Measurements from ENCODE around the gene SYNE4. TPM values are rescaled to one million over a fixed set of nuclear protein-coding genes. Genes with fewer than 3 reads are reported as not detected.

SYNE4 gene
- polyA plus RNA-seq, 1 of the 3 experiments (the other 2 are of a cell fraction): 0.48 TPM

GRCh38 chr19:36003284-36003683, 5.3 kb downstream of the SYNE4 start:
- H3K9me3 ChIP-seq: no peaks in the 10 kb centered on the region
- peaks cover 20% of the 10 kb centered on the region; the same call in 1 of the 2 replicates for H3K79me2 ChIP-seq (ENCODE audit: insufficient read depth)
- H3K4me1 ChIP-seq (ENCODE audit: control insufficient read depth in 1 of 2, insufficient read depth in 2 of 2, low read depth in 1 of 2, low read length in 1 of 2): peaks cover 0 to 3% of the 10 kb centered on the region in 2 experiments; a peak in 1 of 4 replicates
- H3K27me3 ChIP-seq (ENCODE audit: insufficient read depth): no peaks in the 10 kb centered on the region
- H3F3A ChIP-seq (replicated peaks; ENCODE audit: insufficient read depth): peaks cover 12% of the 10 kb centered on the region
- H3K9me2 ChIP-seq: no peaks in the 10 kb centered on the region
- ChIA-PET POLR2A (no interaction called here), CTCF (interaction anchor here (1.2 kb wide), 1 partner anchor 121 kb away, joined by 3 read pairs; no protein-coding TSS in a partner anchor)
- H3K36me3 ChIP-seq (replicated peaks in 1 of 2; ENCODE audit: control insufficient read depth in 1 of 2, insufficient read depth in 2 of 2, low read length in 1 of 2): no peaks in the 10 kb centered on the region
- 100% methylated on average over 4 of the region's 4 CpGs for WGBS (ENCODE audit: low lambda C conversion rate)
- TF ChIP-seq FOXJ3 (CRISPR knock-in tag; IDR thresholded peaks at IDR 0.05): no peak
- no peak for TF ChIP-seq JUND (IDR thresholded peaks at IDR 0.05)
- TF ChIP-seq RXRA (IDR thresholded peaks at IDR 0.05; ENCODE audit: borderline replicate concordance, low read depth): no peak
- no peak for TF ChIP-seq EP300 (IDR thresholded peaks at IDR 0.05; ENCODE audit: borderline replicate concordance in 1 of 2, low read depth in 1 of 2, low read length in 1 of 2)
- H3K4me2 ChIP-seq: no peak overlapping the region
- 0 out of 2 replicates have a peak, but pooled peaks cover 10% of the 10 kb centered on the region for H4K20me1 ChIP-seq (ENCODE audit: insufficient read depth)
- H3K9ac ChIP-seq: no peak overlapping the region
- no peak overlapping the region for H3K27ac ChIP-seq (ENCODE audit: low read depth in 2 of 2, low read length in 1 of 2)
- H3K4me3 ChIP-seq (ENCODE audit: low read depth in 2 of 2, low read length in 1 of 2): no peak overlapping the region
- no peak for DNase-seq
- no peak overlapping the region for H2AFZ ChIP-seq (ENCODE audit: low read depth)

- WGBS (ENCODE audit: low lambda C conversion rate): 93% methylated on average over 3 of the region's 3 CpGs
- ChIA-PET POLR2A (no interaction called here), CTCF (no interaction called here)
- Histone ChIP-seq H3K4me3 (ENCODE audit: low read depth in 2 of 2, low read length in 1 of 2) (no peak overlapping the region), H3K4me1 (ENCODE audit: control insufficient read depth in 1 of 2, insufficient read depth in 2 of 2, low read depth in 1 of 2, low read length in 1 of 2) (peaks cover 4 to 6% of the 10 kb centered on the region in 2 experiments; a peak in 1 of 4 replicates), H3K27ac (ENCODE audit: low read depth in 2 of 2, low read length in 1 of 2) (no peak overlapping the region), H3K27me3 (ENCODE audit: insufficient read depth) (no peaks in the 10 kb centered on the region), H3K9ac (no peak overlapping the region), H3K79me2 (ENCODE audit: insufficient read depth) (peaks cover 31% of the 10 kb centered on the region), H3K9me3 (no peaks in the 10 kb centered on the region), H3K4me2 (no peak overlapping the region), H3K9me2 (no peaks in the 10 kb centered on the region), H2AFZ (ENCODE audit: low read depth) (no peak overlapping the region), H4K20me1 (ENCODE audit: insufficient read depth) (0 out of 2 replicates have a peak, but pooled peaks cover 10% of the 10 kb centered on the region), H3F3A (replicated peaks; ENCODE audit: insufficient read depth) (peaks cover 12% of the 10 kb centered on the region), H3K36me3 (replicated peaks in 1 of 2; ENCODE audit: control insufficient read depth in 1 of 2, insufficient read depth in 2 of 2, low read length in 1 of 2) (peaks cover 0 to 3% of the 10 kb centered on the region in 2 experiments)
- DNase-seq: no peak
- TF ChIP-seq RXRA (IDR thresholded peaks at IDR 0.05; ENCODE audit: borderline replicate concordance, low read depth): no peak
- no peak for TF ChIP-seq REST (IDR thresholded peaks at IDR 0.05; ENCODE audit: low read depth, low read length)
- TF ChIP-seq MAX (IDR thresholded peaks at IDR 0.05; ENCODE audit: low read depth): no peak
- no peak for TF ChIP-seq USF2 (IDR thresholded peaks at IDR 0.05; ENCODE audit: borderline replicate concordance, low read depth, low read length)
- no peak for TF ChIP-seq USF1 (IDR thresholded peaks at IDR 0.05; ENCODE audit: borderline replicate concordance, low read depth)
- no peak for TF ChIP-seq CTCF (IDR thresholded peaks at IDR 0.05)
- no peak for TF ChIP-seq POLR2AphosphoS5 (IDR thresholded peaks at IDR 0.05; ENCODE audit: low read depth, low read length)
- no peak for TF ChIP-seq NRF1 (IDR thresholded peaks at IDR 0.05; ENCODE audit: low read depth, low read length)
- TF ChIP-seq FOXJ3 (CRISPR knock-in tag; IDR thresholded peaks at IDR 0.05): no peak
- TF ChIP-seq SIN3A (IDR thresholded peaks at IDR 0.05; ENCODE audit: borderline replicate concordance, low read depth, low read length): no peak
- TF ChIP-seq RCOR1 (IDR thresholded peaks at IDR 0.05; ENCODE audit: low read length): no peak
- no peak for TF ChIP-seq GATA2 (CRISPR knock-in tag; IDR thresholded peaks at IDR 0.05)
- no peak for TF ChIP-seq CHD2 (IDR thresholded peaks at IDR 0.05; ENCODE audit: low read length, partially characterized antibody)
- TF ChIP-seq IRF3 (IDR thresholded peaks at IDR 0.05; ENCODE audit: low read depth, low read length): no peak
Measured at GRCh38 chr19:36001605-36002004, 7.0 kb downstream of the SYNE4 start.
